HG02798 (cell line): ENCODE measurements around the gene OR5AN1.
A peak's percentile ranks its signal among the peaks of the same experiment; 100 is the strongest.
"Not testable (repeated sequence)": the region's sequence is repeated elsewhere in the genome, so short reads cannot be mapped to it uniquely, and the experiment has no call there.

Experiments
- ATAC-seq: cut with Tn5 transposase; IDR thresholded peaks from one replicate; pipeline ENCODE4 v1.9.1; 2021; ENCODE audit warnings: mild to moderate bottlenecking; ENCODE audit not compliant: unreplicated experiment, poor library complexity

Gene OR5AN1

GRCh38 chr11:59358595-59358994 lies at the start of gene OR5AN1:
Gene OR5AN1, plus strand, starts transcription at chr11:59358895. Its CDS starts 5,564 bp downstream, at chr11:59364459.
- ATAC-seq: no peak

- no peak for ATAC-seq
Measured at GRCh38 chr11:59335001-59335400, 23.7 kb upstream of the OR5AN1 start.

- ATAC-seq: no peak
Measured at GRCh38 chr11:59336176-59336575, 22.5 kb upstream of the OR5AN1 start.

- ATAC-seq: no peak
Measured at GRCh38 chr11:59336931-59337330, 21.8 kb upstream of the OR5AN1 start.

GRCh38 chr11:59349657-59350056 lies 9.0 kb upstream of the OR5AN1 start:
- ATAC-seq: not testable (repeated sequence)

- ATAC-seq: no peak
Measured at GRCh38 chr11:59355226-59355625, 3.5 kb upstream of the OR5AN1 start.

- ATAC-seq: no peak
Measured at GRCh38 chr11:59356561-59356960, 2.1 kb upstream of the OR5AN1 start.

GRCh38 chr11:59358020-59358419 lies 675 bp upstream of the OR5AN1 start:
- no peak for ATAC-seq

GRCh38 chr11:59365232-59366018 lies 6.7 kb downstream of the OR5AN1 start:
- no peak for ATAC-seq

GRCh38 chr11:59368238-59369022 lies 9.7 kb downstream of the OR5AN1 start:
- no peak for ATAC-seq

- ATAC-seq: not testable (repeated sequence)
Measured at GRCh38 chr11:59372324-59372723, 13.6 kb downstream of the OR5AN1 start.

GRCh38 chr11:59380263-59381059 lies 21.8 kb downstream of the OR5AN1 start:
- peak; percentile 94 for ATAC-seq

- ATAC-seq: no peak
Measured at GRCh38 chr11:59394186-59394585, 35.5 kb downstream of the OR5AN1 start.

GRCh38 chr11:59400461-59401261 lies 42.0 kb downstream of the OR5AN1 start:
- ATAC-seq: no peak

- ATAC-seq: no peak
Measured at GRCh38 chr11:59401262-59401552, 42.5 kb downstream of the OR5AN1 start.

- ATAC-seq: no peak
Measured at GRCh38 chr11:59403546-59403945, 44.9 kb downstream of the OR5AN1 start.

- ATAC-seq: no peak
Measured at GRCh38 chr11:59413646-59414045, 55.0 kb downstream of the OR5AN1 start.

GRCh38 chr11:59415111-59415510 lies 56.4 kb downstream of the OR5AN1 start:
- ATAC-seq: no peak

- ATAC-seq: no peak
Measured at GRCh38 chr11:59416613-59417012, 57.9 kb downstream of the OR5AN1 start.

GRCh38 chr11:59417023-59417422 lies 58.3 kb downstream of the OR5AN1 start:
- no peak for ATAC-seq
